Panc1 (cell line): ENCODE results near the gene ASPSCR1.

ENCODE experiments used
- CTCF ChIP-seq: fragments of 450-650 bp; IDR thresholded peaks from 2 replicates; pipeline ENCODE4 v1.5.1; 2017; ENCODE audit warnings: mild to moderate bottlenecking
- POLR2AphosphoS5 ChIP-seq: IDR thresholded peaks from 2 replicates; pipeline ENCODE4 v1.6.1; 2012; ENCODE audit warnings: mild to moderate bottlenecking, low read depth, low read length, moderate library complexity

- TF ChIP-seq CTCF: no peak
- no peak for TF ChIP-seq POLR2AphosphoS5
Observed at GRCh38 chr17:82004517-82005455, 27.4 kb downstream of the ASPSCR1 start.
